Lower leg skin (tissue), 4 donors: ENCODE results near the gene BMP10. TPM values are rescaled to one million over a fixed set of nuclear protein-coding genes. Genes with fewer than 3 reads are reported as not detected.

ENCODE experiments used
- DNase-seq, 2 donors: peaks; one replicate each; pipeline ENCODE4 v3.0.0-alpha.2; 2019; ENCODE audit warnings: low spot score in 2 of 2
- H3K4me3 ChIP-seq: fragments of 200-600 bp; sonication (generic); 2 replicates; pipeline ENCODE4 v1.5.1; 2017; ENCODE audit warnings: mild to moderate bottlenecking, low read depth; ENCODE audit not compliant: poor library complexity, severe bottlenecking
- POLR2A ChIP-seq, 2 donors: fragments of 450-650 bp; IDR thresholded peaks; one replicate each; pipeline ENCODE4 v1.6.1; 2016 to 2017; ENCODE audit warnings: antibody characterized with exemption in 2 of 2, mild to moderate bottlenecking in 1 of 2, moderate library complexity in 1 of 2
- WGBS, 2 donors: methylation state at CpG; one replicate each; pipeline ENCODE4 v1.1.5; 2018; 5-methylcytosine and 5-hydroxymethylcytosine counted together
- intact Hi-C: fragments of 100-400 bp; cut with DNase I; formaldehyde crosslinking; loops from one replicate; pipeline ENCODE4 v1.15.0; 2023; ENCODE audit warnings: low total_unique reads
- total RNA-seq, 4 donors: library from RNA; depleted of rRNA; stranded (reverse); fragments of >200 nt; gene quantifications; one replicate each; pipeline ENCODE4 v1.1.0, GENCODE V29; 2016
- TF ChIP-seq, protein P1 (sequence below), 3 donors: fragments of 450-650 bp; IDR thresholded peaks; one replicate each; pipeline ENCODE4 v1.5.1; 2016; ENCODE audit warnings: antibody characterized with exemption in 3 of 3, mild to moderate bottlenecking in 3 of 3, moderate library complexity in 2 of 3

BMP10 gene
- total RNA-seq, 4 donors from 2014 or later, result 0.19 TPM; not detected in 3

DNA sequence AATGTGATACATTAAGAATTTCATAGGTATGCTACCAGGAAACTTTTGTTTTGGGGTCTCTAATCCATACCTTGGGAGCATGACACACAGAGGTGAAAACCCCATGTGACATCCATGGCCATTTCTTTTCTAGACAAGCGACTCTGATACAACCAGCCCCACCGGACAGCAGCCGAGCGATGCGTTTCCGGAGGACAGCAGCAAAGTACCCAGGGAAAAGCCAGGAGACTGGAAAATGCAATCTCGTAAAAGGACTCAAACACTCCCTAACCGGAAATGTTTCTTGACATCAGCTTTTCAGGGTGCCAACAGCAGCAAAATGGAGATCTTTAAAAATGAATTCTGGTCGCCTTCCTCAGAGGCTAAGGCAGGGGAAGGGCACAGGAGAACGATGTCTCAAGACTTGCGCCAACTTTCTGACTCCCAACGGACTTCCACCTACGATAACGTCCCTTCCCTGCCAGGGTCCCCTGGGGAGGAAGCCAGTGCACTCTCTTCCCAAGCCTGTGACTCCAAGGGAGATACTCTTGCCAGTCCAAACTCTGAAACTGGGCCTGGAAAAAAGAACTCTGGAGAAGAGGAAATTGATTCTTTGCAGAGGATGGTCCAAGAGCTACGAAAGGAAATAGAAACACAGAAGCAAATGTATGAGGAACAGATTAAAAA is 48.9 kb downstream of the BMP10 start:
- no peak for DNase-seq
- no peak overlapping the region for H3K4me3 ChIP-seq
- 89 to 92% methylated on average over 15 of the region's 15 CpGs for WGBS, 2 donors
- TF ChIP-seq POLR2A (IDR thresholded peaks at IDR 0.05), result no peak
- TF ChIP-seq, protein P1, sequence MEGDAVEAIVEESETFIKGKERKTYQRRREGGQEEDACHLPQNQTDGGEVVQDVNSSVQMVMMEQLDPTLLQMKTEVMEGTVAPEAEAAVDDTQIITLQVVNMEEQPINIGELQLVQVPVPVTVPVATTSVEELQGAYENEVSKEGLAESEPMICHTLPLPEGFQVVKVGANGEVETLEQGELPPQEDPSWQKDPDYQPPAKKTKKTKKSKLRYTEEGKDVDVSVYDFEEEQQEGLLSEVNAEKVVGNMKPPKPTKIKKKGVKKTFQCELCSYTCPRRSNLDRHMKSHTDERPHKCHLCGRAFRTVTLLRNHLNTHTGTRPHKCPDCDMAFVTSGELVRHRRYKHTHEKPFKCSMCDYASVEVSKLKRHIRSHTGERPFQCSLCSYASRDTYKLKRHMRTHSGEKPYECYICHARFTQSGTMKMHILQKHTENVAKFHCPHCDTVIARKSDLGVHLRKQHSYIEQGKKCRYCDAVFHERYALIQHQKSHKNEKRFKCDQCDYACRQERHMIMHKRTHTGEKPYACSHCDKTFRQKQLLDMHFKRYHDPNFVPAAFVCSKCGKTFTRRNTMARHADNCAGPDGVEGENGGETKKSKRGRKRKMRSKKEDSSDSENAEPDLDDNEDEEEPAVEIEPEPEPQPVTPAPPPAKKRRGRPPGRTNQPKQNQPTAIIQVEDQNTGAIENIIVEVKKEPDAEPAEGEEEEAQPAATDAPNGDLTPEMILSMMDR (IDR thresholded peaks at IDR 0.05), result no peak
- intact Hi-C loops, result no loop called here

DNA sequence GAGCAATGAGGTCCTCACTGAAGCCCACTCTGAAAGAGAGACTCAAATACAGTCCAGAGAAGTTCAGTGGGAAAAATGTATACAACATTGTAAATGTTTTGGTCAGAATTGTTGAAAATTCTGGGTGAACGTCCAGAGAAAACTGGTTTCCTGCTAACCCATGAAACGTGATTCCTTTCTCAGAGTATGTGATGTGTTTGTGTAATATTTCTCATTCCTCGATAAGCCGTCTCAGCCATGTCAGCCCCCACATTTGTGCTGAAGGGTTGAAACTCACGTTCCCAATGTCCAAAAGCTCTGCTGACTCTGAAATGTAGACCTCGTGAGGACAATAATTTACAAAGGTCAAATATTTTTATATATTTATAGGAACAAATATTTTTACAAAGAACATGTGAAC is 51.6 kb downstream of the BMP10 start:
- intact Hi-C loops, result no loop called here
- no peak for DNase-seq
- 81 to 87% methylated on average over 6 of the region's 6 CpGs for WGBS, 2 donors
- TF ChIP-seq, protein P1 (IDR thresholded peaks at IDR 0.05), result no peak
- no peak for TF ChIP-seq POLR2A (IDR thresholded peaks at IDR 0.05)
- H3K4me3 ChIP-seq, result no peak overlapping the region

DNA sequence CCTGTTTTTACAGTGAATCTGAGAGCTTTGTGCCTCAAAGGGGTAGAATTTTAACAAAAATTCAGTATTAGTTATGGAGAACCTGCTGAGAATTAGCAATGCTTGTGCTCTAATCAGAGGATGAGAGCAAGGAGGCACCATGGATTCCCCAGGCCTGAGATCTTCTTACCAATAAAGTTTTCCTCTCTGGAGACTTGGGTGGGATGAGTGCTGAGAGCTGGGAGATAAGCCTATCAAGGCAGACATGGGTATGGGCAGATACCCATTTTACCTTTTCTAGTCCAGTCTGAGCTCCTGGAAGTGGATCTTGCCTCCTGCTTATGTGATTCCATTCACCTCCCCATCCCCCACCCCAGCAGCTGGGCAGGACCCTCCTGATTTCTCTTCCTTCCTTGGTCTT is 53.9 kb downstream of the BMP10 start:
- H3K4me3 ChIP-seq, result no peak overlapping the region
- DNase-seq, result no peak
- intact Hi-C loops, result no loop called here
- TF ChIP-seq, protein P1 (IDR thresholded peaks at IDR 0.05), result no peak
- no peak for TF ChIP-seq POLR2A (IDR thresholded peaks at IDR 0.05)

Other genes with a start within 250 kb of the BMP10 start
- gene PROKR1, start 227.8 kb downstream of the BMP10 start, total RNA-seq, result under 1 TPM in 2 of 4 donors, not detected in 2; 0.19 to 0.23 TPM
- gene ARHGAP25, start 136.6 kb downstream of the BMP10 start, total RNA-seq, result 1 to 10 TPM; 3.3 to 9.6 (median 4.9) TPM
- not detected for gene GKN2, start 81.5 kb upstream of the BMP10 start, total RNA-seq
- not detected for gene GKN1, start 103.2 kb upstream of the BMP10 start, total RNA-seq
- 10 to 100 TPM; 43.3 to 56.7 (median 52.7) TPM for gene ANTXR1, start 141.8 kb upstream of the BMP10 start, total RNA-seq